WTC11 (cell line): ENCODE data around the gene EXO5. TPM values are rescaled to one million over a fixed set of nuclear protein-coding genes. Genes with fewer than 3 reads are reported as not detected.
A peak's percentile ranks its signal among the peaks of the same experiment; 100 is the strongest.

Experiments used
- ATAC-seq: fragments of 200-7000 bp; cut with Tn5 transposase; 2 replicates; pipeline ENCODE4 v1.10.0; 2021; ENCODE audit warnings: mild to moderate bottlenecking, moderate library complexity
- CTCF ChIA-PET: fragments of 300-600 bp; sonication (Branson Sonifier 250); formaldehyde crosslinking; loops from one replicate; lab custom pipeline; 2021; ENCODE audit warnings: antibody characterized with exemption; lab: Charles Lee
- POLR2A ChIA-PET: fragments of 350-600 bp; sonication (Branson Sonifier 250); formaldehyde crosslinking; loops from one replicate; lab custom pipeline; 2021; ENCODE audit warnings: antibody characterized with exemption; lab: Charles Lee
- DNase-seq: peaks from one replicate; pipeline ENCODE4 v3.0.0; 2021; ENCODE audit warnings: low spot score
- H3K27ac Mint-ChIP-seq: 2 replicates; pipeline ENCODE4 v1.8.0; 2021; ENCODE audit warnings: mixed read lengths
- H3K27me3 Mint-ChIP-seq: 2 replicates; pipeline ENCODE4 v1.8.0; 2021; ENCODE audit warnings: low read depth, mild to moderate bottlenecking, moderate library complexity, mixed read lengths
- H3K36me3 Mint-ChIP-seq: 2 replicates; pipeline ENCODE4 v1.8.0; 2021; ENCODE audit warnings: mixed read lengths
- H3K4me1 Mint-ChIP-seq: 2 replicates; pipeline ENCODE4 v1.8.0; 2022; ENCODE audit warnings: mixed read lengths
- H3K4me3 Mint-ChIP-seq: 2 replicates; pipeline ENCODE4 v1.8.0; 2021; ENCODE audit warnings: mild to moderate bottlenecking, moderate library complexity, mixed read lengths
- H3K9me3 Mint-ChIP-seq: 2 replicates; pipeline ENCODE4 v1.8.0; 2021; ENCODE audit warnings: mixed read lengths
- CTCF ChIP-seq: fragments of 200-600 bp; IDR thresholded peaks from 2 replicates; pipeline ENCODE4 v1.8.0; 2022; ENCODE audit warnings: antibody characterized with exemption
- E2F5 ChIP-seq: sonication (generic); formaldehyde crosslinking; IDR thresholded peaks from 2 replicates; pipeline ENCODE4 v1.8.1; 2022; ENCODE audit warnings: mild to moderate bottlenecking, moderate library complexity, missing genetic modification reagents
- ERG ChIP-seq: fragments of 250-450 bp; sonication (Bioruptor Pico); IDR thresholded peaks from 2 replicates; pipeline ENCODE4 v1.8.0; 2021; ENCODE audit warnings: mild to moderate bottlenecking
- ESRRA ChIP-seq: sonication (generic); formaldehyde crosslinking; IDR thresholded peaks from 2 replicates; pipeline ENCODE4 v1.8.1; 2022; ENCODE audit warnings: mild to moderate bottlenecking, missing genetic modification reagents, borderline replicate concordance
- ETV6 ChIP-seq: sonication (generic); formaldehyde crosslinking; IDR thresholded peaks from 2 replicates; pipeline ENCODE4 v1.8.1; 2022; ENCODE audit warnings: mild to moderate bottlenecking, missing genetic modification reagents
- FOXP1 ChIP-seq: sonication (generic); formaldehyde crosslinking; IDR thresholded peaks from 2 replicates; pipeline ENCODE4 v1.8.0; 2022; ENCODE audit warnings: missing genetic modification reagents, mild to moderate bottlenecking, moderate library complexity, borderline replicate concordance
- GTF2I ChIP-seq: fragments of 250-450 bp; sonication (Bioruptor Pico); conservative IDR thresholded peaks from 2 replicates; pipeline ENCODE4 v1.4.0; 2021; ENCODE audit warnings: mild to moderate bottlenecking
- HMGA2 ChIP-seq: fragments of 250-450 bp; sonication (Bioruptor Pico); IDR thresholded peaks from 2 replicates; pipeline ENCODE4 v1.4.0; 2021; ENCODE audit warnings: mild to moderate bottlenecking, moderate library complexity
- IRF2 ChIP-seq: sonication (generic); formaldehyde crosslinking; IDR thresholded peaks from 2 replicates; pipeline ENCODE4 v1.8.0; 2022; ENCODE audit warnings: low read depth, missing genetic modification reagents, borderline replicate concordance
- MAX ChIP-seq: sonication (generic); formaldehyde crosslinking; IDR thresholded peaks from 2 replicates; pipeline ENCODE4 v1.8.0; 2022; ENCODE audit warnings: mild to moderate bottlenecking, missing genetic modification reagents
- NFATC4 ChIP-seq: fragments of 250-450 bp; sonication (Bioruptor Pico); IDR thresholded peaks from 2 replicates; pipeline ENCODE4 v1.9.0; 2021; ENCODE audit warnings: mild to moderate bottlenecking
- NFYB ChIP-seq: sonication (generic); formaldehyde crosslinking; conservative IDR thresholded peaks from 2 replicates; pipeline ENCODE4 v1.8.0; 2022; ENCODE audit warnings: low read depth, missing genetic modification reagents
- NR1H2 ChIP-seq: sonication (generic); formaldehyde crosslinking; IDR thresholded peaks from 2 replicates; pipeline ENCODE4 v1.9.0; 2021; ENCODE audit warnings: mild to moderate bottlenecking, moderate library complexity, missing genetic modification reagents
- TCF7 ChIP-seq: sonication (generic); formaldehyde crosslinking; IDR thresholded peaks from 2 replicates; pipeline ENCODE4 v1.8.0; 2022; ENCODE audit warnings: mild to moderate bottlenecking, low read depth, missing genetic modification reagents, moderate library complexity
- TEAD1 ChIP-seq: sonication (generic); formaldehyde crosslinking; IDR thresholded peaks from 2 replicates; pipeline ENCODE4 v1.8.0; 2022; ENCODE audit warnings: mild to moderate bottlenecking, missing genetic modification reagents
- TEAD4 ChIP-seq: sonication (generic); formaldehyde crosslinking; IDR thresholded peaks from 2 replicates; pipeline ENCODE4 v1.8.0; 2022; ENCODE audit warnings: mild to moderate bottlenecking, missing genetic modification reagents
- TP53 ChIP-seq: sonication (generic); formaldehyde crosslinking; IDR thresholded peaks from 2 replicates; pipeline ENCODE4 v1.8.1; 2023; ENCODE audit warnings: mild to moderate bottlenecking, missing genetic modification reagents
- ZBTB43 ChIP-seq: sonication (generic); formaldehyde crosslinking; IDR thresholded peaks from 2 replicates; pipeline ENCODE4 v1.8.1; 2023; ENCODE audit warnings: mild to moderate bottlenecking, missing genetic modification reagents
- ZNF138 ChIP-seq: sonication (generic); formaldehyde crosslinking; conservative IDR thresholded peaks from 2 replicates; pipeline ENCODE4 v1.8.1; 2022; ENCODE audit warnings: mild to moderate bottlenecking, moderate library complexity, missing genetic modification reagents
- ZNF416 ChIP-seq: fragments of 250-450 bp; sonication (Bioruptor Pico); IDR thresholded peaks from 2 replicates; pipeline ENCODE4 v1.9.0; 2021; ENCODE audit warnings: mild to moderate bottlenecking, inconsistent platforms
- ZNF423 ChIP-seq: fragments of 250-450 bp; sonication (Bioruptor Pico); IDR thresholded peaks from 2 replicates; pipeline ENCODE4 v2.1.2; 2022; ENCODE audit warnings: mild to moderate bottlenecking, moderate library complexity
- total RNA-seq: library from RNA; stranded (reverse); gene quantifications from 3 replicates; pipeline ENCODE4 v1.2.3, GENCODE V29; 2021
- TF ChIP-seq, protein P1 (sequence below): fragments of 250-450 bp; sonication (Bioruptor Pico); IDR thresholded peaks from 2 replicates; pipeline ENCODE4 v2.1.2; 2022; ENCODE audit warnings: mild to moderate bottlenecking, moderate library complexity
- TF ChIP-seq, protein P2 (sequence below): sonication (generic); formaldehyde crosslinking; conservative IDR thresholded peaks from 2 replicates; pipeline ENCODE4 v1.8.1; 2022; ENCODE audit warnings: mild to moderate bottlenecking, missing genetic modification reagents
- TF ChIP-seq, protein P3 (sequence below): fragments of 250-450 bp; sonication (Bioruptor Pico); conservative IDR thresholded peaks from 2 replicates; pipeline ENCODE4 v1.9.0; 2021; ENCODE audit warnings: mild to moderate bottlenecking
- TF ChIP-seq, protein P4 (sequence below): sonication (generic); formaldehyde crosslinking; IDR thresholded peaks from 2 replicates; pipeline ENCODE4 v1.8.1; 2022; ENCODE audit warnings: low read depth, missing genetic modification reagents, borderline replicate concordance

The EXO5 gene
- total RNA-seq, 1 experiment from 2014 or later: 5.5 TPM

GRCh38 chr1:40476924-40477677 is 31.5 kb upstream of the EXO5 start, which contains the start of gene ZFP69:
Gene ZFP69, plus strand, starts transcription at chr1:40477290. Its CDS starts 2,072 bp downstream, at chr1:40479362.
- peaks cover 24% of the 10 kb centered on the region for H3K9me3 Mint-ChIP-seq
- peaks cover 30% of the 10 kb centered on the region for H3K27me3 Mint-ChIP-seq
- DNase-seq: peak; percentile 69
- H3K4me1 Mint-ChIP-seq: peaks cover 15% of the 10 kb centered on the region
- ChIA-PET POLR2A (interaction anchor here (0.8 kb wide), 1 partner anchor 55 kb away, joined by 4 read pairs; the partner anchor contains the start of gene ZNF684), CTCF (interaction anchor here (1.0 kb wide), 2 partner anchors 39 to 333 kb away, joined by 3 read pairs; no protein-coding TSS in a partner anchor)
- no peak within 1 kb of the TSS for H3K27ac Mint-ChIP-seq
- peak; percentile 90 for ATAC-seq
- peak within 1 kb of the TSS; percentile 83 for H3K4me3 Mint-ChIP-seq
- peaks cover 5% of the 10 kb centered on the region; the same call in 1 of the 2 replicates for H3K36me3 Mint-ChIP-seq
- TF ChIP-seq HMGA2: no peak
- TF ChIP-seq ESRRA (CRISPR knock-in tag): no peak; the same call in 1 of the 2 replicates
- TF ChIP-seq ZNF416 (CRISPR knock-in tag): no peak
- no peak for TF ChIP-seq NR1H2 (CRISPR knock-in tag)
- no peak for TF ChIP-seq IRF2 (CRISPR knock-in tag)
- TF ChIP-seq E2F5 (CRISPR knock-in tag): peak; percentile 80
- TF ChIP-seq GTF2I (CRISPR knock-in tag): no peak
- TF ChIP-seq, protein P1, sequence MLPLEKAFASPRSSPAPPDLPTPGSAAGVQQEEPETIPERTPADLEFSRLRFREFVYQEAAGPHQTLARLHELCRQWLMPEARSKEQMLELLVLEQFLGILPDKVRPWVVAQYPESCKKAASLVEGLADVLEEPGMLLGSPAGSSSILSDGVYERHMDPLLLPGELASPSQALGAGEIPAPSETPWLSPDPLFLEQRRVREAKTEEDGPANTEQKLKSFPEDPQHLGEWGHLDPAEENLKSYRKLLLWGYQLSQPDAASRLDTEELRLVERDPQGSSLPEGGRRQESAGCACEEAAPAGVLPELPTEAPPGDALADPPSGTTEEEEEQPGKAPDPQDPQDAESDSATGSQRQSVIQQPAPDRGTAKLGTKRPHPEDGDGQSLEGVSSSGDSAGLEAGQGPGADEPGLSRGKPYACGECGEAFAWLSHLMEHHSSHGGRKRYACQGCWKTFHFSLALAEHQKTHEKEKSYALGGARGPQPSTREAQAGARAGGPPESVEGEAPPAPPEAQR: no peak
- peak; percentile 52 for TF ChIP-seq MAX (CRISPR knock-in tag)
- no peak for TF ChIP-seq ZNF138 (CRISPR knock-in tag)
- TF ChIP-seq ETV6 (CRISPR knock-in tag): peak; percentile 53
- TF ChIP-seq ZBTB43: 0 out of 2 replicates have a peak, but pooled peaks have one; percentile 31
- TF ChIP-seq TP53 (CRISPR knock-in tag): 0 out of 2 replicates have a peak, but pooled peaks have one; percentile 27
- TF ChIP-seq, protein P2, sequence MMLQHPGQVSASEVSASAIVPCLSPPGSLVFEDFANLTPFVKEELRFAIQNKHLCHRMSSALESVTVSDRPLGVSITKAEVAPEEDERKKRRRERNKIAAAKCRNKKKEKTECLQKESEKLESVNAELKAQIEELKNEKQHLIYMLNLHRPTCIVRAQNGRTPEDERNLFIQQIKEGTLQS (CRISPR knock-in tag): no peak
- TF ChIP-seq, protein P3, sequence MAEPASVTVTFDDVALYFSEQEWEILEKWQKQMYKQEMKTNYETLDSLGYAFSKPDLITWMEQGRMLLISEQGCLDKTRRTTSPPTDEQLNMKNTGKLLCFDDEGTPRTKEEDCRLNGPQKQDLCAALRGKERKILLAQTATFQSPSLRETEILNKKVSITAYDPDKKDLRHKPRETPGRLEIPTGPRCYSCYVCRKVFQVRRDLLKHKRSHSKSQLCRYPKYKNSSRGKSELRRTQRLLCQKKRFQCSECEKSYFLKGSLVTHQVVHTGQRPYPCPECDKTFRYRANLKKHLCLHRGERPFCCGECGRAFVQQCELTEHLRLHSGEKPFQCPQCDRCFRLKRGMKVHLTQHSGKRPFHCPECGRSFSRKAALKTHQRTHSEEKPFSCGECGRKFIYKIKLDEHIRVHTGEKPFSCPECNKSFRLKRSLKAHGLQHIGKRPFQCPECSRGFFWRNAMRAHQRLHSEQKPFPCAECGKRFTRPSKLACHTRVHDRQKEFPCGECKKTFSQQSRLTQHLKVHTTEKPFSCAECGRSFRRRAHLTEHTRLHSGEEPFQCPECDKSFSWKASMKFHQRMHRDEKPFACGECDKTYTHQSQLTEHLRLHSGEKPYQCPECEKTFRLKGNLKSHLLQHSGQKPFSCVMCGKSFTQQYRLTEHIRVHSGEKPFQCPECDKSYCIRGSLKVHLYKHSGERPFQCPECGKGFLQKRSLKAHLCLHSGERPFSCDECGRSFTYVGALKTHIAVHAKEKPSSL (CRISPR knock-in tag): no peak
- no peak for TF ChIP-seq TEAD4
- TF ChIP-seq TEAD1 (CRISPR knock-in tag): peak; percentile 70
- peak; percentile 82; the same call in 1 of the 2 replicates for TF ChIP-seq FOXP1 (CRISPR knock-in tag)
- TF ChIP-seq NFYB (CRISPR knock-in tag): no peak
- no peak for TF ChIP-seq NFATC4
- TF ChIP-seq ZNF423 (CRISPR knock-in tag): peak; percentile 10; the same call in 1 of the 2 replicates
- no peak for TF ChIP-seq TCF7 (CRISPR knock-in tag)
- TF ChIP-seq ERG (CRISPR knock-in tag): no peak
- TF ChIP-seq, protein P4, sequence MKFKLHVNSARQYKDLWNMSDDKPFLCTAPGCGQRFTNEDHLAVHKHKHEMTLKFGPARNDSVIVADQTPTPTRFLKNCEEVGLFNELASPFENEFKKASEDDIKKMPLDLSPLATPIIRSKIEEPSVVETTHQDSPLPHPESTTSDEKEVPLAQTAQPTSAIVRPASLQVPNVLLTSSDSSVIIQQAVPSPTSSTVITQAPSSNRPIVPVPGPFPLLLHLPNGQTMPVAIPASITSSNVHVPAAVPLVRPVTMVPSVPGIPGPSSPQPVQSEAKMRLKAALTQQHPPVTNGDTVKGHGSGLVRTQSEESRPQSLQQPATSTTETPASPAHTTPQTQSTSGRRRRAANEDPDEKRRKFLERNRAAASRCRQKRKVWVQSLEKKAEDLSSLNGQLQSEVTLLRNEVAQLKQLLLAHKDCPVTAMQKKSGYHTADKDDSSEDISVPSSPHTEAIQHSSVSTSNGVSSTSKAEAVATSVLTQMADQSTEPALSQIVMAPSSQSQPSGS (CRISPR knock-in tag): no peak
- TF ChIP-seq CTCF: no peak
